Prostate gland (tissue), 2 donors: Measurements from ENCODE around the gene ZNF385A. TPM values are rescaled to one million over a fixed set of nuclear protein-coding genes. Genes with fewer than 3 reads are reported as not detected.

Source experiments
- DNase-seq: peaks from one replicate; pipeline ENCODE4 v3.0.0-alpha.2; 2019; ENCODE audit warnings: low spot score
- H3K27ac ChIP-seq, 2 donors: fragments of 200-600 bp; sonication (generic); 2 replicates each; pipeline ENCODE4 v1.5.1; 2017 to 2019
- H3K27me3 ChIP-seq: fragments of 200-600 bp; sonication (generic); replicated peaks from 2 replicates; pipeline ENCODE4 v1.5.1; 2019; ENCODE audit not compliant: insufficient read depth
- H3K36me3 ChIP-seq, 2 donors: fragments of 200-600 bp; sonication (generic); 1 replicate in 1 of 2; 2 replicates in 1 of 2; pipeline versions ENCODE4 v1.5.1 to v1.8.1; 2017 to 2019
- H3K4me1 ChIP-seq: fragments of 200-600 bp; sonication (generic); replicated peaks from 2 replicates; pipeline ENCODE4 v1.5.1; 2019
- H3K4me3 ChIP-seq, 2 donors: fragments of 200-600 bp; sonication (generic); 2 replicates each; pipeline ENCODE4 v1.5.1; 2017 to 2019
- H3K9me3 ChIP-seq: fragments of 200-600 bp; sonication (generic); 2 replicates; pipeline ENCODE4 v1.5.1; 2017
- CTCF ChIP-seq, 4 experiments: fragments of 200-600 bp in 2 of 4; fragments of 450-650 bp in 2 of 4; sonication (generic) in 2 of 4; IDR thresholded peaks; 1 replicate in 3 of 4; 2 replicates in 1 of 4; pipeline ENCODE4 v1.5.1; 2016 to 2019; ENCODE audit warnings: antibody characterized with exemption in 4 of 4, mild to moderate bottlenecking in 2 of 4, moderate library complexity in 2 of 4
- POLR2A ChIP-seq: fragments of 450-650 bp; IDR thresholded peaks from one replicate; pipeline ENCODE4 v1.6.1; 2016; ENCODE audit warnings: antibody characterized with exemption, mild to moderate bottlenecking
- POLR2AphosphoS5 ChIP-seq: sonication (generic); formaldehyde crosslinking; IDR thresholded peaks from one replicate; pipeline ENCODE4 v1.6.1; 2017; ENCODE audit warnings: antibody characterized with exemption
- WGBS: methylation state at CpG from one replicate; pipeline ENCODE4 v1.1.5; 2018; 5-methylcytosine and 5-hydroxymethylcytosine counted together
- intact Hi-C: fragments of 100-400 bp; cut with DNase I; formaldehyde crosslinking; loops from one replicate; pipeline ENCODE4 v1.14.2; 2022
- total RNA-seq, 2 donors: library from RNA; depleted of rRNA; stranded (reverse); fragments of >200 nt; gene quantifications; one replicate each; pipeline ENCODE4 v1.1.0, GENCODE V29; 2016

The ZNF385A gene
- total RNA-seq, 2 donors from 2014 or later, result 29.4 to 42.4 TPM

GRCh38 chr12:54337854-54338650 is 46.5 kb downstream of the ZNF385A start:
- TF ChIP-seq POLR2AphosphoS5 (no peak), POLR2A (no peak), CTCF (IDR thresholded peaks at IDR 0.05) (no peak)
- Histone ChIP-seq H3K36me3 (peaks cover 3 to 8% of the 10 kb centered on the region in 2 donors), H3K9me3 (no peaks in the 10 kb centered on the region), H3K4me1 (no peaks in the 10 kb centered on the region), H3K4me3 (no peak overlapping the region), H3K27me3 (no peaks in the 10 kb centered on the region), H3K27ac (no peak overlapping the region)
- no peak for DNase-seq
- 56% methylated on average over 3 of the region's 3 CpGs for WGBS
- intact Hi-C loops, result no loop called here

- intact Hi-C loops, result no loop called here
- Histone ChIP-seq H3K27ac (no peak overlapping the region), H3K9me3 (no peaks in the 10 kb centered on the region), H3K4me1 (no peaks in the 10 kb centered on the region), H3K4me3 (no peak overlapping the region), H3K36me3 (peaks cover 0 to 8% of the 10 kb centered on the region in 2 donors), H3K27me3 (no peaks in the 10 kb centered on the region)
- 77% methylated on average over 3 of the region's 3 CpGs for WGBS
- no peak for DNase-seq
- TF ChIP-seq POLR2AphosphoS5 (no peak), CTCF (IDR thresholded peaks at IDR 0.05) (peak in 1 of 4 experiments; percentile 9)
These were observed 47.2 kb downstream of the ZNF385A start for GRCh38 chr12:54337280-54337842.

- DNase-seq, result no peak
- no peaks in the 10 kb centered on the region for H3K36me3 ChIP-seq
- H3K27ac ChIP-seq, result no peak overlapping the region
- TF ChIP-seq CTCF (IDR thresholded peaks at IDR 0.05) (no peak), POLR2A (no peak), POLR2AphosphoS5 (no peak)
- H3K4me1 ChIP-seq, result no peaks in the 10 kb centered on the region
- intact Hi-C loops, result no loop called here
- WGBS, result 96% methylated on average over 4 of the region's 4 CpGs
- no peak overlapping the region for H3K4me3 ChIP-seq
- no peaks in the 10 kb centered on the region for H3K27me3 ChIP-seq
- H3K9me3 ChIP-seq, result no peaks in the 10 kb centered on the region
These were observed 51.0 kb downstream of the ZNF385A start for GRCh38 chr12:54333420-54334034.

- intact Hi-C loops, result no loop called here
- WGBS, result 83% methylated on average over 5 of the region's 5 CpGs
- DNase-seq, result no peak
These were observed 53.1 kb downstream of the ZNF385A start for GRCh38 chr12:54331461-54331860.

GRCh38 chr12:54330442-54330841 is 54.1 kb downstream of the ZNF385A start:
- Histone ChIP-seq H3K9me3 (no peaks in the 10 kb centered on the region), H3K4me3 (no peak overlapping the region), H3K27ac (no peak overlapping the region), H3K27me3 (no peaks in the 10 kb centered on the region), H3K36me3 (no peaks in the 10 kb centered on the region), H3K4me1 (no peaks in the 10 kb centered on the region)
- intact Hi-C loops, result no loop called here
- DNase-seq, result no peak
- 66% methylated on average over 3 of the region's 3 CpGs for WGBS
- TF ChIP-seq CTCF (IDR thresholded peaks at IDR 0.05), result no peak

More at GRCh38 chr12:54331461-54331860, 53.1 kb downstream of the ZNF385A start:
- H3K27me3 ChIP-seq, result no peaks in the 10 kb centered on the region
- no peak for TF ChIP-seq POLR2A
- no peak for TF ChIP-seq POLR2AphosphoS5
- no peak overlapping the region for H3K4me3 ChIP-seq
- H3K9me3 ChIP-seq, result no peaks in the 10 kb centered on the region
- H3K36me3 ChIP-seq, result no peaks in the 10 kb centered on the region
- H3K27ac ChIP-seq, result no peak overlapping the region
- H3K4me1 ChIP-seq, result no peaks in the 10 kb centered on the region
